HepG2 (cell line): Measurements from ENCODE around the gene SLC12A5. TPM values are rescaled to one million over a fixed set of nuclear protein-coding genes. Genes with fewer than 3 reads are reported as not detected.

Experiments used
- EP300 ChIP-seq, 3 experiments: sonication (generic) in 1 of 3; formaldehyde crosslinking in 1 of 3; IDR thresholded peaks; 2 replicates each; pipeline versions ENCODE4 v1.5.1 to v1.6.1; 2011 to 2020; ENCODE audit warnings: low read depth in 2 of 3, low read length in 2 of 3, borderline replicate concordance in 1 of 3, improper control_type of control experiment in 1 of 3, mild to moderate bottlenecking in 1 of 3, missing genetic modification reagents in 1 of 3, moderate library complexity in 1 of 3
- NFE2 ChIP-seq: sonication (generic); formaldehyde crosslinking; IDR thresholded peaks from 2 replicates; pipeline ENCODE4 v1.4.0; 2020; ENCODE audit warnings: missing genetic modification reagents
- NR2F1 ChIP-seq, 2 experiments: fragments of 450-650 bp in 1 of 2; formaldehyde crosslinking in 1 of 2; IDR thresholded peaks; 2 replicates each; pipeline versions ENCODE4 v1.5.0 to v1.6.1; 2016 to 2020; ENCODE audit warnings: mild to moderate bottlenecking in 1 of 2, missing compliant biosample characterization in 1 of 2, missing genetic modification reagents in 1 of 2, moderate library complexity in 1 of 2
- RCOR2 ChIP-seq: IDR thresholded peaks from 2 replicates; pipeline ENCODE4 v1.6.1; 2016; ENCODE audit warnings: missing biosample characterization, missing genetic modification reagents
- SMAD9 ChIP-seq: sonication (generic); formaldehyde crosslinking; IDR thresholded peaks from 2 replicates; pipeline ENCODE4 v1.5.1; 2020; ENCODE audit warnings: mild to moderate bottlenecking, missing genetic modification reagents
- SP1 ChIP-seq, 2 experiments: fragments of 450-650 bp in 1 of 2; sonication (generic) in 1 of 2; formaldehyde crosslinking in 1 of 2; IDR thresholded peaks; 2 replicates each; pipeline versions ENCODE4 v1.4.0 to v1.6.1; 2016 to 2020; ENCODE audit warnings: missing genetic modification reagents in 1 of 2
- TMF1 ChIP-seq: sonication (generic); formaldehyde crosslinking; IDR thresholded peaks from 2 replicates; pipeline ENCODE4 v1.8.1; 2022; ENCODE audit warnings: low read depth, missing genetic modification reagents
- ZBTB1 ChIP-seq: sonication (generic); formaldehyde crosslinking; IDR thresholded peaks from 2 replicates; pipeline ENCODE4 v1.4.0; 2020; ENCODE audit warnings: missing genetic modification reagents, borderline replicate concordance
- ZC3H4 ChIP-seq: sonication (generic); formaldehyde crosslinking; IDR thresholded peaks from 2 replicates; pipeline ENCODE4 v1.4.0; 2020; ENCODE audit warnings: missing genetic modification reagents, borderline replicate concordance
- ZFY ChIP-seq: sonication (generic); formaldehyde crosslinking; IDR thresholded peaks from 2 replicates; pipeline ENCODE4 v1.4.0; 2020; ENCODE audit warnings: missing genetic modification reagents
- ZNF136 ChIP-seq: sonication (generic); formaldehyde crosslinking; IDR thresholded peaks from 2 replicates; pipeline ENCODE4 v1.8.1; 2022; ENCODE audit warnings: low read depth, mild to moderate bottlenecking, moderate library complexity, missing genetic modification reagents
- ZNF274 ChIP-seq: sonication (generic); formaldehyde crosslinking; IDR thresholded peaks from 2 replicates; pipeline ENCODE4 v1.5.1; 2020; ENCODE audit warnings: mild to moderate bottlenecking, missing genetic modification reagents
- ZNF501 ChIP-seq: sonication (generic); formaldehyde crosslinking; IDR thresholded peaks from 2 replicates; pipeline ENCODE4 v1.5.1; 2020; ENCODE audit warnings: mild to moderate bottlenecking, moderate library complexity, missing genetic modification reagents
- ZNF839 ChIP-seq: sonication (generic); formaldehyde crosslinking; IDR thresholded peaks from 2 replicates; pipeline ENCODE4 v1.4.0; 2020; ENCODE audit warnings: missing genetic modification reagents, mild to moderate bottlenecking, borderline replicate concordance
- polyA plus RNA-seq, 8 experiments: library from polyadenylated mRNA; depleted of rRNA in 3 of 8; stranded (reverse) in 7 of 8; unstranded in 1 of 8; fragments of >200 nt; fragmentation: Illumina TruSeq in 4 of 8; extraction: Trizol in 4 of 8; gene quantifications; 2 replicates each; pipeline versions ENCODE4 v1.2.1 to v1.2.3, GENCODE V29; 2011 to 2016; ENCODE audit warnings: low read depth in 4 of 8, missing spikeins in 1 of 8, mixed read lengths in 1 of 8; ENCODE audit not compliant: insufficient read depth in 1 of 8
- total RNA-seq, 5 experiments: library from RNA; depleted of rRNA; stranded (reverse); fragments of >200 nt; fragmentation: Illumina TruSeq; extraction: Trizol; gene quantifications; 2 replicates each; pipeline ENCODE4 v1.2.3, GENCODE V29; 2016; ENCODE audit warnings: low read depth in 1 of 5
- TF ChIP-seq, protein P1 (sequence below): sonication (generic); formaldehyde crosslinking; IDR thresholded peaks from 2 replicates; pipeline ENCODE4 v1.8.1; 2023; ENCODE audit warnings: missing genetic modification reagents, inconsistent platforms, borderline replicate concordance
- TF ChIP-seq, protein P2 (sequence below): IDR thresholded peaks from 2 replicates; pipeline ENCODE4 v1.6.1; 2016; ENCODE audit warnings: missing compliant biosample characterization, missing genetic modification reagents, borderline replicate concordance
- TF ChIP-seq, protein P3 (sequence below): sonication (generic); formaldehyde crosslinking; IDR thresholded peaks from 2 replicates; pipeline ENCODE4 v1.4.0; 2020; ENCODE audit warnings: missing genetic modification reagents, borderline replicate concordance
- TF ChIP-seq, protein P4 (sequence below): sonication (generic); formaldehyde crosslinking; IDR thresholded peaks from 2 replicates; pipeline ENCODE4 v1.4.0; 2020; ENCODE audit warnings: mild to moderate bottlenecking, missing genetic modification reagents
- TF ChIP-seq, protein P5 (sequence below): sonication (generic); formaldehyde crosslinking; IDR thresholded peaks from 2 replicates; pipeline ENCODE4 v1.4.0; 2020; ENCODE audit warnings: missing genetic modification reagents, mild to moderate bottlenecking, borderline replicate concordance

Gene SLC12A5
- total and polyA plus RNA-seq, 2 of the 13 experiments (the other 11 are each of a cell fraction or from before 2014, with no cell fraction given) = 4.3 to 5.4 TPM

DNA sequence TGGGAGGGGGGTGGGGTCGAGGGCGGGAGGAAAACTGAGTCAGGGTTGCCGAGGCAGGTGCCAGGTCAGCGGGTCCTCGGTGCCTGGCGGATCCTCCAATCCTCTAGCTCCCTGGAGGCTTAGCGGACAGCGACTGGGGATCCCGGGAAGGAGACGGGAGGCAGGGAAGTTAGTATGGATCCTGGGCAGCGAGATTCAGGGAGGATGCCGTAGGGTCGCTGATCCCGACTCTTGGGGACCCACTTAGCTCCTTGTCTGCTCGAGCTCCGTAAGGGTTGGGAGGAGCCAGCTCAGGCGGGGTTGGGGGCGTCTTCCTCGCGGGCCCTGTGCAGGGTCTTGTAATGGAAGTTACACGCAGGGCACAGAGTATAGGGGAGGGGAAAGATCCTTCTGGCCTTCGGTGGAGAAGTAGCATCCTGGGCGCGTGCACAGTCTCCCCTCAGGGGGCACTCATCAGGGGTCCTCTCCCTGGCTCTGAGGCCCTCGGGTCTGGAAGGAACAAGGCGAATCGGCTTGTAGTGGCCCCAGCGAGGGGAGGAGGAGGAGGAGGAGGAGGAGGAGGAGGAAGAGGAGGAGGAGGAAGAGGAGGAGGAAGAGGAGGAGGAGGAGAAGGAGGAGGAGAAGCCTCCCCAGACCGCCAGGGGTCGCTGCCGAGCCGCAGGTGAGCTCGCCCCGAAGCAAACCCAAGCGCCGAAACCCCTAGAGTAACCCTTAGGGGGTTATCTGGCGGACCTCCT, 6.4 kb upstream of the SLC12A5 start (continued):
- TF ChIP-seq ZNF839 (CRISPR knock-in tag) (no peak), EP300 (IDR thresholded peaks at IDR 0.05; ENCODE audit: low read depth in 2 of 2, low read length in 2 of 2) (no peak), EP300 (CRISPR knock-in tag; IDR thresholded peaks at IDR 0.05; ENCODE audit: borderline replicate concordance) (no peak), ZC3H4 (CRISPR knock-in tag) (no peak), SMAD9 (no peak), ZNF136 (CRISPR knock-in tag) (no peak), TMF1 (CRISPR knock-in tag) (no peak), ZFY (no peak; the same call in 1 of the 2 replicates), NR2F1 (CRISPR knock-in tag; IDR thresholded peaks at IDR 0.05) (no peak), ZBTB1 (CRISPR knock-in tag) (no peak), ZNF501 (CRISPR knock-in tag) (no peak), ZNF274 (CRISPR knock-in tag) (no peak), SP1 (IDR thresholded peaks at IDR 0.05) (no peak), SP1 (CRISPR knock-in tag; IDR thresholded peaks at IDR 0.05) (peak; percentile 11; the same call in 1 of the 2 replicates), NFE2 (CRISPR knock-in tag) (no peak), RCOR2 (CRISPR knock-in tag) (no peak)
- TF ChIP-seq, protein P1, sequence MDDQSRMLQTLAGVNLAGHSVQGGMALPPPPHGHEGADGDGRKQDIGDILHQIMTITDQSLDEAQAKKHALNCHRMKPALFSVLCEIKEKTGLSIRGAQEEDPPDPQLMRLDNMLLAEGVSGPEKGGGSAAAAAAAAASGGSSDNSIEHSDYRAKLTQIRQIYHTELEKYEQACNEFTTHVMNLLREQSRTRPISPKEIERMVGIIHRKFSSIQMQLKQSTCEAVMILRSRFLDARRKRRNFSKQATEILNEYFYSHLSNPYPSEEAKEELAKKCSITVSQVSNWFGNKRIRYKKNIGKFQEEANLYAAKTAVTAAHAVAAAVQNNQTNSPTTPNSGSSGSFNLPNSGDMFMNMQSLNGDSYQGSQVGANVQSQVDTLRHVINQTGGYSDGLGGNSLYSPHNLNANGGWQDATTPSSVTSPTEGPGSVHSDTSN (CRISPR knock-in tag) = no peak
- TF ChIP-seq, protein P2, sequence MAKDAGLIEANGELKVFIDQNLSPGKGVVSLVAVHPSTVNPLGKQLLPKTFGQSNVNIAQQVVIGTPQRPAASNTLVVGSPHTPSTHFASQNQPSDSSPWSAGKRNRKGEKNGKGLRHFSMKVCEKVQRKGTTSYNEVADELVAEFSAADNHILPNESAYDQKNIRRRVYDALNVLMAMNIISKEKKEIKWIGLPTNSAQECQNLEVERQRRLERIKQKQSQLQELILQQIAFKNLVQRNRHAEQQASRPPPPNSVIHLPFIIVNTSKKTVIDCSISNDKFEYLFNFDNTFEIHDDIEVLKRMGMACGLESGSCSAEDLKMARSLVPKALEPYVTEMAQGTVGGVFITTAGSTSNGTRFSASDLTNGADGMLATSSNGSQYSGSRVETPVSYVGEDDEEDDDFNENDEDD = no peak
- TF ChIP-seq, protein P3, sequence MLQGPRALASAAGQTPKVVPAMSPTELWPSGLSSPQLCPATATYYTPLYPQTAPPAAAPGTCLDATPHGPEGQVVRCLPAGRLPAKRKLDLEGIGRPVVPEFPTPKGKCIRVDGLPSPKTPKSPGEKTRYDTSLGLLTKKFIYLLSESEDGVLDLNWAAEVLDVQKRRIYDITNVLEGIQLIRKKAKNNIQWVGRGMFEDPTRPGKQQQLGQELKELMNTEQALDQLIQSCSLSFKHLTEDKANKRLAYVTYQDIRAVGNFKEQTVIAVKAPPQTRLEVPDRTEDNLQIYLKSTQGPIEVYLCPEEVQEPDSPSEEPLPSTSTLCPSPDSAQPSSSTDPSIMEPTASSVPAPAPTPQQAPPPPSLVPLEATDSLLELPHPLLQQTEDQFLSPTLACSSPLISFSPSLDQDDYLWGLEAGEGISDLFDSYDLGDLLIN (CRISPR knock-in tag) = peak; percentile 27; the same call in 1 of the 2 replicates
- TF ChIP-seq, protein P4, sequence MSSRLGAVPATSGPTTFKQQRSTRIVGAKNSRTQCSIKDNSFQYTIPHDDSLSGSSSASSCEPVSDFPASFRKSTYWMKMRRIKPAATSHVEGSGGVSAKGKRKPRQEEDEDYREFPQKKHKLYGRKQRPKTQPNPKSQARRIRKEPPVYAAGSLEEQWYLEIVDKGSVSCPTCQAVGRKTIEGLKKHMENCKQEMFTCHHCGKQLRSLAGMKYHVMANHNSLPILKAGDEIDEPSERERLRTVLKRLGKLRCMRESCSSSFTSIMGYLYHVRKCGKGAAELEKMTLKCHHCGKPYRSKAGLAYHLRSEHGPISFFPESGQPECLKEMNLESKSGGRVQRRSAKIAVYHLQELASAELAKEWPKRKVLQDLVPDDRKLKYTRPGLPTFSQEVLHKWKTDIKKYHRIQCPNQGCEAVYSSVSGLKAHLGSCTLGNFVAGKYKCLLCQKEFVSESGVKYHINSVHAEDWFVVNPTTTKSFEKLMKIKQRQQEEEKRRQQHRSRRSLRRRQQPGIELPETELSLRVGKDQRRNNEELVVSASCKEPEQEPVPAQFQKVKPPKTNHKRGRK (CRISPR knock-in tag) = no peak
- TF ChIP-seq, protein P5, sequence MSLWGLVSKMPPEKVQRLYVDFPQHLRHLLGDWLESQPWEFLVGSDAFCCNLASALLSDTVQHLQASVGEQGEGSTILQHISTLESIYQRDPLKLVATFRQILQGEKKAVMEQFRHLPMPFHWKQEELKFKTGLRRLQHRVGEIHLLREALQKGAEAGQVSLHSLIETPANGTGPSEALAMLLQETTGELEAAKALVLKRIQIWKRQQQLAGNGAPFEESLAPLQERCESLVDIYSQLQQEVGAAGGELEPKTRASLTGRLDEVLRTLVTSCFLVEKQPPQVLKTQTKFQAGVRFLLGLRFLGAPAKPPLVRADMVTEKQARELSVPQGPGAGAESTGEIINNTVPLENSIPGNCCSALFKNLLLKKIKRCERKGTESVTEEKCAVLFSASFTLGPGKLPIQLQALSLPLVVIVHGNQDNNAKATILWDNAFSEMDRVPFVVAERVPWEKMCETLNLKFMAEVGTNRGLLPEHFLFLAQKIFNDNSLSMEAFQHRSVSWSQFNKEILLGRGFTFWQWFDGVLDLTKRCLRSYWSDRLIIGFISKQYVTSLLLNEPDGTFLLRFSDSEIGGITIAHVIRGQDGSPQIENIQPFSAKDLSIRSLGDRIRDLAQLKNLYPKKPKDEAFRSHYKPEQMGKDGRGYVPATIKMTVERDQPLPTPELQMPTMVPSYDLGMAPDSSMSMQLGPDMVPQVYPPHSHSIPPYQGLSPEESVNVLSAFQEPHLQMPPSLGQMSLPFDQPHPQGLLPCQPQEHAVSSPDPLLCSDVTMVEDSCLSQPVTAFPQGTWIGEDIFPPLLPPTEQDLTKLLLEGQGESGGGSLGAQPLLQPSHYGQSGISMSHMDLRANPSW (CRISPR knock-in tag) = no peak
